ENCODE measurements around the gene SUPT3H. TPM values are rescaled to one million over a fixed set of nuclear protein-coding genes. Genes with fewer than 3 reads are reported as not detected.

SUPT3H gene
- total RNA-seq, 2 donors from 2014 or later = 2.5 to 4.5 TPM

DNA sequence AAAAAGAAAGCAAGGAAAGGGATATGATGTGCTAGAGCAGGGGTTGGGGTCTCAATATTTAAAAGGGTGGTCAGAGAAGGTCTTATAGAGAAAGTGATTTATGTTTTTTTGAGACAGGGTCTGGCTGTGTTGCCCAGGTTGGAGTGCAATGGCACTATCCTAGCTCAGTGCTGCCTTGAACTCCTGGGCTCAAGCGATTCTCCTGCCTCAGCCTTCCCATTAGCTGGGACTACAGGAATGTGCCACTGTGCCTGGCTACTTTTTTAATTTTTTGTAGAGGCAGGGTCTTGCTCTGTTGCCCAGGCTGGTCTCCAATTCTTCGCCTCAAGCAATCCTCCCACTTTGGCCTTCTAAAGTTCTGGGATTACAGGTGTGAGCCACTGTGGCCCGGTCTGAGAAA lies 557.0 kb downstream of the SUPT3H start:
- no peaks in the 10 kb centered on the region for H3K4me1 ChIP-seq
- no peaks in the 10 kb centered on the region for H3K27me3 ChIP-seq
- no peak overlapping the region for H3K4me3 ChIP-seq
- H3K27ac ChIP-seq = no peak overlapping the region
- H3K36me3 ChIP-seq = no peaks in the 10 kb centered on the region
- no peak for DNase-seq (ENCODE audit: low spot score)
- H3K9me3 ChIP-seq = no peaks in the 10 kb centered on the region
- TF ChIP-seq, protein P1, sequence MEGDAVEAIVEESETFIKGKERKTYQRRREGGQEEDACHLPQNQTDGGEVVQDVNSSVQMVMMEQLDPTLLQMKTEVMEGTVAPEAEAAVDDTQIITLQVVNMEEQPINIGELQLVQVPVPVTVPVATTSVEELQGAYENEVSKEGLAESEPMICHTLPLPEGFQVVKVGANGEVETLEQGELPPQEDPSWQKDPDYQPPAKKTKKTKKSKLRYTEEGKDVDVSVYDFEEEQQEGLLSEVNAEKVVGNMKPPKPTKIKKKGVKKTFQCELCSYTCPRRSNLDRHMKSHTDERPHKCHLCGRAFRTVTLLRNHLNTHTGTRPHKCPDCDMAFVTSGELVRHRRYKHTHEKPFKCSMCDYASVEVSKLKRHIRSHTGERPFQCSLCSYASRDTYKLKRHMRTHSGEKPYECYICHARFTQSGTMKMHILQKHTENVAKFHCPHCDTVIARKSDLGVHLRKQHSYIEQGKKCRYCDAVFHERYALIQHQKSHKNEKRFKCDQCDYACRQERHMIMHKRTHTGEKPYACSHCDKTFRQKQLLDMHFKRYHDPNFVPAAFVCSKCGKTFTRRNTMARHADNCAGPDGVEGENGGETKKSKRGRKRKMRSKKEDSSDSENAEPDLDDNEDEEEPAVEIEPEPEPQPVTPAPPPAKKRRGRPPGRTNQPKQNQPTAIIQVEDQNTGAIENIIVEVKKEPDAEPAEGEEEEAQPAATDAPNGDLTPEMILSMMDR (IDR thresholded peaks at IDR 0.05) = no peak

DNA sequence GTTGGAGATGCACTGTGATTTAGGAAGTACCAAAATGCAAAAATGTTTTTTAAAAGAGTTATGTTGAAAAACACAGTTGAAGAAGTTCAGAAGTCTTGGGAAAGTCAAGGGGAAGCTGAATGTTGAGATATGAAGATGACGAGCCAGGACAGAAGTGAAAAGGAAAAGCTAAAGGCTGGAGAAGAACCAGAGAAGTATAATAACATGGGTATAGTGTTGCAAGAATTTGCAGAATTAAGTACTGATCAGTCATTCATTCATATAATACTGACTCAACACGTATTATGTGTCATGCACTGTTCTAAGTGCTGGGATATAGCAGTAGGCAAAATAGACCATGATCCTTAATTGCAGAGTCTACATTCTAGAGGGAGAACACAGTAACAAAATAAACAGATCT lies 557.4 kb downstream of the SUPT3H start:
- Histone ChIP-seq H3K4me3 (no peak overlapping the region), H3K9me3 (no peaks in the 10 kb centered on the region), H3K27ac (no peak overlapping the region), H3K36me3 (no peaks in the 10 kb centered on the region), H3K27me3 (no peaks in the 10 kb centered on the region), H3K4me1 (no peaks in the 10 kb centered on the region)
- TF ChIP-seq, protein P1 (IDR thresholded peaks at IDR 0.05) = no peak
- no peak for DNase-seq (ENCODE audit: low spot score)

DNA sequence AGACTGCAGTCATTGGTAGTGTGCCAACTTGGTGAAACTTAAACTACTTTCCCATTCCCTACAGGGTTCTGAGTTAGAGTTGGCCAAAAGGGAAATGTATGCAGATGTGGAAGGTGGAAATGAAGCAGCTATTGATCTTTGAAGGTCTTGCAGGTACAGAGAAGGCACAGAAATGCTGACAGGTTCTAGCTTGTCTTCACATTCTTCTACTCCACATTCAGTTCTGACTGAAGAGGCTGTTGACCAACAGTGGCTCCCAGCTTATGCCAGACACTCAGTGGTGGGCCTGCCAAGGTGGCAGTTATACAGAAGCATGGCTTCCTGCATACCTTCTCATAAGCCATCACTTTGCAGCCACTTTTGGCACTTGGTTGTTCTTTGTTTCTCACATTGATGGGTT lies 566.3 kb downstream of the SUPT3H start:
- no peak overlapping the region for H3K4me3 ChIP-seq
- no peaks in the 10 kb centered on the region for H3K27me3 ChIP-seq
- no peaks in the 10 kb centered on the region for H3K4me1 ChIP-seq
- no peak for DNase-seq (ENCODE audit: low spot score)
- TF ChIP-seq, protein P1 (IDR thresholded peaks at IDR 0.05) = no peak
- H3K9me3 ChIP-seq = no peaks in the 10 kb centered on the region
- H3K36me3 ChIP-seq = no peaks in the 10 kb centered on the region
- no peak overlapping the region for H3K27ac ChIP-seq

DNA sequence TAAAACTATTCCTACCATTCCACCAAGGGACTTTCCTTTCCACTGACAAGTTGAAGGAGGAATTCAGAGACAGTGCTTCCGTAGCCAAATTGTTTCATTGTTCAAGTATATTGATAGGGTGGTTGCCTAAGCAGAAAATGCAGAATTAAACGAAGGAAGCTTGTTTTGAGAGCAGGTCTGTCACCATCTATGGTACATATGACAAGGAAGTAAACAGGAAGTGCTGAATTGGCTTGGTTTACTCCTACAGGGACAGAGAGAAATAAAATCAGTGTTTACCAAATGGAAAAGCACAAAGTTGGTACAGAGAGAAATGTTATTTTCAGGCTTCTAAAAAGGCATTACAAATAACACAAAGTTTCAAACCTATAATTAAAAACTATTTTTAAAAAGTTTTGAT lies 568.5 kb downstream of the SUPT3H start:
- H3K36me3 ChIP-seq = no peaks in the 10 kb centered on the region
- H3K4me1 ChIP-seq = no peaks in the 10 kb centered on the region
- no peak overlapping the region for H3K27ac ChIP-seq
- no peak overlapping the region for H3K4me3 ChIP-seq
- no peaks in the 10 kb centered on the region for H3K27me3 ChIP-seq
- DNase-seq (ENCODE audit: low spot score) = no peak
- H3K9me3 ChIP-seq = no peaks in the 10 kb centered on the region
- TF ChIP-seq, protein P1 (IDR thresholded peaks at IDR 0.05) = no peak

DNA sequence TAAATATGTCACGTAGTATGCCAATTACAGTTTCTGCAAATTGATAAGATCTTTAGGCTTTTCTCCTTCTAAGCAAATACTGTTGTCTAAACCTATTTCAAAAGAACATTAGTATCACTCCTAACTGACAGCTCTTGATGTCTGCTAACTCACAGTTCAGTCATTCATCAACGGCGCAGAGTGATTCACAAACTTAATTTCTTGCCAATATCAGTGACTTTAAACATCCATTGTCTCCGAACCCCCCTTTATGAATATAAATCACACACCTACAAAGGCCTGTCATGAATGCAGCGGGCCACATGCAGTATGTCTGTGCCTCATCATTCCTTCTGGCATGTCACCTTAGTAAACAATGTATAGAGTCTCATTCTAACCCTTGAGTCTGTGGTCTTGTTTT lies 569.6 kb downstream of the SUPT3H start:
- no peak overlapping the region for H3K27ac ChIP-seq
- no peaks in the 10 kb centered on the region for H3K27me3 ChIP-seq
- no peak overlapping the region for H3K4me3 ChIP-seq
- H3K4me1 ChIP-seq = no peaks in the 10 kb centered on the region
- no peak for DNase-seq (ENCODE audit: low spot score)
- TF ChIP-seq, protein P1 (IDR thresholded peaks at IDR 0.05) = no peak
- H3K9me3 ChIP-seq = no peaks in the 10 kb centered on the region
- H3K36me3 ChIP-seq = no peaks in the 10 kb centered on the region

DNA sequence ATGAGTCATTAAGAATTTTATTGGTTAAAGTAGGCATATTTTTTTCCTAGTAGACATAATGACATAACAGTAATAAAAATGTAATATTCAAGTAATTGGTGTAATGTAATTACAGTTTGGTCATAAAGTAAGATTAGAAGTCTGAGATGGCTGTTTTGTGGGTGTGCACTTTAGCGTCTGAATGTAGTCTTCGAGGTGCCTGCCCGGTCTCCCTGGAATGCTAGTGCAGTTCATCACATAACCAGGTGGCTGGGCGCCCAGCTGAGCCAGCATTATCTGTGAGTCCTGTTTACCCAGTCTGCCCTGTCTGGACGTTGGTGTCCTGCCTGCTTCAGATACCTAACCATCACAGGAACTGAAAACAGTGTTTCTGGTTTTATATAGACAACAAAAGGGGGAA lies 571.1 kb downstream of the SUPT3H start:
- TF ChIP-seq, protein P1 (IDR thresholded peaks at IDR 0.05) = no peak

More for the DNA sequence above, 571.1 kb downstream of the SUPT3H start:
- Histone ChIP-seq H3K4me1 (no peaks in the 10 kb centered on the region), H3K9me3 (no peaks in the 10 kb centered on the region), H3K27me3 (no peaks in the 10 kb centered on the region), H3K36me3 (no peaks in the 10 kb centered on the region), H3K27ac (no peak overlapping the region), H3K4me3 (no peak overlapping the region)
- DNase-seq (ENCODE audit: low spot score) = no peak

Measured in right atrium auricular region (tissue), 2 donors.